GM21423 (cell line): Measurements from ENCODE around the gene PIGN.

Experiments
- ATAC-seq: cut with Tn5 transposase; IDR thresholded peaks from one replicate; pipeline ENCODE4 v1.9.1; 2021; ENCODE audit warnings: mild to moderate bottlenecking, moderate library complexity; ENCODE audit not compliant: unreplicated experiment

PIGN gene

DNA sequence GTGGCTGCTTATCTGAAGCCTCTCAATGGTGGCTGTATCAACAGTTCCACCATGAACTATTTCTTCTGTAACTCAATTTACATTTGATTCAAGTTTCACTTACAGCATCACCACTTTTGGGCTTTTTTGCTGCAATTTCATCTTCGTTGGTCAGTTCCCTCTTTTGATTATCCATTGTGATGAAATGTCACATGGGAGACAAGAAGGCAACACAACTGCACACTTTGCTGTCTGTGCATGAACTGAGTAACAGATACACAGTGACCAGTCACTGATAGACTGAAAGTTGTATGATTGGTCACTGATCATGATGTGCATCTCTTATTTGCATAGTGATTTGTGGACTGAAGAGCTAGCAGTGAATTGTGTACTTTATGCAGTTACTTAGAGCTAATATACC is 163.3 kb downstream of the PIGN start:
- ATAC-seq, result no peak

DNA sequence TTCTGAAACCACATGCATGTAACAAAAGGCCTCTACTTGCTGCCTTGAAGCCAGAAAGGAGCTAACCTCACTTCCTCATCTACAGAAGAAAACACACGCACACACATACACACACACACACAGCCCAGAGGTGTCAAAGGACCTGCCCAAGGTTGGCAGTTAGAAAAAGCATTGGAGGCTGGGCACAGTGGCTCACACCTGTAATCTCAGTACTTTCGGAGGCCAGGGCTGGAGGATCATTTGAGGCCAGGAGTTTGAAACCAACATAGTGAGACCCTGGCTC is 168.2 kb downstream of the PIGN start:
- ATAC-seq, result no peak

DNA sequence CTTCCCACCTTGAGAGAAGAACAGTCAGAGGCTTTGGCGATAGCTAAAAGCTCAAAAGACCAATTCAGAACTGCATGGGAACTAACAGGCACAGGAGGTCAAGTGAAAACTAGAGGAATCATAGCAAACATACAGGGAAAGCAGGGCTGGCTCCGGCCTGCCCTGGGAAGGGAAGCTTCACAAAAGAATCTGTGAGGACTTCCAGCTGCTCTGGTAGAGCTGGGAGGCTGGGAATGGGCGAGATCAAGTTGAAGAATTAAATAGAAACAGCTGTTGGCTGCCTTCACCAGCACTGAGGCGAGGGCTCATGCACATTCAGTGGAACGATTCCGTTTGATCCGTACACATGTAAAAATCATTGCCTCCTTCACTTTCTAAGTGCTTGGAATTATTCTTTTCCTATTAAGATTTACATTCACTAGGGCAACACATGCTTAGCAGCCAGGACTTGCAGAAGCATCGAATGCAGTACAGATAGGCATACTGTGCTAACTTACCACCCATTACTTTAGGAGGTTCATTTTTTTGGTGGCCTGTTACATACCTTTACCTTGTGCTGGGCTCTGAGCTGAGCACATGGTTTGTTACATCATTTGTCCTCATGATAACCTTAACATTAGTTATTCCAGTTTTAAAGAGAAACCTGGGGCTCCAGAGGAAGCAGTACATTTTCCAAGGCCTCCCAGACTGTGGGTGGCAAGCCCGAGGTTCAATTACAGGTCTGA is 168.7 kb downstream of the PIGN start:
- no peak for ATAC-seq

DNA sequence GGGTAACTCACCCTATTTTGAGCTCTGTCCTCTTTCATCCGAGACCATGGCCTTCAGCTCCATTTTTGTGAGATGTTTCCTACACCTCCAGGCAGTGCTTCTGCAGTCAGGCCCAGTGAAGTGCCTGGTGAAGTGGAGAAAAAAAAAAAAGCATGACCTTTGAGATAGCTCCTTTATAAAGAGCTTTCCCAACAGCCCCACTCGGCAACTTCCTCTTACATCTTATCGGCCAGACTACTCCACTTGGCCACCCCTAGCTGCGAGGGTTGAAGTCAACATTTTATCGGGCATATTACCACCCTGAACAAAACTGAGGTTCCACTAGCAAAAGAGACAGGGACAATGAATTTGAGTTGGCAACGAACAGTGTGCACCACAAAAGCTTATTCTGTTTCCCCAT is 169.2 kb downstream of the PIGN start:
- ATAC-seq, result no peak

DNA sequence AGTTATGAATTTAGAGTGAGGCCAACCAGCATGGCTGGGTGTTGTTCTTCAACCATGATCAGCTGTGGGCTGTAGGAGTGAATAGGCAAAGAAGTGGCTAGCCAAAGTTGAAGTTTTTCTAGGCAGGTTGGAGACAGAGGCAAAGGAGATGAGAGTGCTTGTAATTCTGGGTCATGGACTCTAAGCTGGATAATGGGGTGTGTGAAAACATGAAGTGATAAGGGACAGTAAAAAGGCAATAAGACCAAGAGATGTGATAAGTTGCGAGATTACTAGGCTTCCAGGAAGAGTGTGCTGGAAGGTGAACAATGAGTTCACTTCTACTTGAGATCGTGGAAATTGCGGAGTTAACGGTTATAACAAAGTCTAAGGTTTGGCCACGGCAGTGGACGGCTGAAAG is 175.4 kb downstream of the PIGN start:
- ATAC-seq, result no peak

DNA sequence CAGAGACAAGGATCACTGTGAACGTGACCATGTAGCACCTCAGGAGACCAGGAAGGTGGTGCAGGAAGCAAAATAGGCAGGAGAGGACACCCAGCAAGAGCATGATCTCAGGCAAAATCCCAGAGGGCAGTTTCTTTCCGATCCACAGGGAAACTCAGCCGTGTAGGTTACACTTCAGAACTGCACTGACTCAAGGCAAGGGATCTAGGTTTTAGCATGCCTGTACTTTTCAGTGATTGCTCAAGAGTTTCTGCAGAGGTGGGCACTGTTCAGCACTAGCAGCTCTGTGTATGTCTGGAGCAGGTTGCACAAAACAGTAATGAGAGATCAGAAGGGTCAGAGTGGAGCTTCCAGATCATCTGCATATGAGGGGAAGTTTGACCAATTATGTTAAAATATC is 177.3 kb downstream of the PIGN start:
- no peak for ATAC-seq

DNA sequence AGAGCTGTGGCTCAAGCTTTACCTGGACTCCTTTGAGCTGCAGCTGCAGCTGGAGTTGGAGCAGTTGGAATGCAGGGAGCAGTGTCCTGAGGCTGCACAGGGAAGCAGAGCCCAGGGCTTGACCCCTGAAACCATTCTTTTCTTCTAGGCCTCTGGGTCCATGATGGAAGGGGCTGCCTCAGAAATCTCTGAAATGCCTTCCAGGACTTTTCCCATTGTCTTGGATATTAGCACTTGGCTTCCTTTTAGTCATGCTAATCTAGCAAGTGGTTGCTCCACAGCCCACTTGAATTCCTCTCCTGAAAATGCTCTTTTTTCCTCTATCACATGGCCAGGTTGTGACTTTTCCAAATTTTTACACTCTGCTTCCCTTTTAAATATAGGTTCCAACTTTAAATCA is 185.5 kb downstream of the PIGN start:
- ATAC-seq, result no peak

DNA sequence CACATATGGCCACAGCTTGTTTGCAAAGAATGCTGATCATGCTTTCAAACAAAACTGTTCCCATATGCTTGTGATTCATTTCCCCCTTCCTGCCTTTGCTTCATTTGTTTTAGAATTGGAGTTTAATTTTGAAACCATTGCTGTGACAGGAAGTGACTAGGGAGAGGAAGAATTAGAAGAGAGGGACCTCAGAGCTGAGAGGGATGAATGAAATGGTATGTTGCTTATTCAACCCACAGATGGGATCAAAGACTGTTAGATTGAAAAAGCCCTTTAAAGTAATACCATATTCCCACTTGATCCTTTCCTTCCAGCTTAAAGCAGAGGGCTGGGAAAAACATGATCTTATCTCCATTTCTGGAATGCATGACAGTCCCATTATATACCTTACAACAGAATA is 187.9 kb downstream of the PIGN start:
- no peak for ATAC-seq

DNA sequence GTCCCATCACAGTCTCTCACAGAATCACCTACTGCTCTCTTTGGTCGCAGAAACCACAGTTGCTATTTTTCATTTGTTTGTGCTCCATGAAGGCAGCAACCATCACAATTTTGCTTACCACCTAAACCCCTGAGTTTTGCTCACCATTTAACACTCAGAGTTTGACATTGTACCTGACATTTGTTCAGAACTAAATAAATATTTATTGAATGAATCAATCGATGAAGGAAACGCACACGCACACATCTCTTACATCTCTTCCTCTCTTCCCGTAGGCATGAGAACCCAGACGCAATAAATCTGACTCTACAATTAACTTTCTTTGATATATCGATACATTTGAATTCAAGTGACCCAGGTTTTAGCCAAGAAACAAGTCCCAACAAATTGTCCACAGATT is 188.5 kb downstream of the PIGN start:
- ATAC-seq, result no peak

DNA sequence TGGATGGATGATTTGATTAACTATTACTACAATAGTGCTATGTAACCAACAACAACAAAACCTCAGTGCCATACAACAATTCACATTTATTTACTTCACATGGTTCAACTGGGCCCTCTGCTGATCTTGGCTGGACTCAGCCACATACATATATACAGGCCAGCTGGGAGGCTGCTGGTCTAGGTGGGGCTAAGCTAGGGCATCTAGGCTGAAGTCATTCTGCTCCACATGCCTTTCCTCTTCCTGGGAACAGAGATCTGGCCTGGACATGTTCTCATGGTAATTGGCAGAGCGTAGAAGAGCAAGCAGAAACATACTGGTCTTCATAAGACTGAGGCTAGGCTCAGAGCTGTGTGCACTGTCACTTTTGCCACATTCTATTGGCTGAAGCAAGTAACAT is 191.2 kb downstream of the PIGN start:
- no peak for ATAC-seq

DNA sequence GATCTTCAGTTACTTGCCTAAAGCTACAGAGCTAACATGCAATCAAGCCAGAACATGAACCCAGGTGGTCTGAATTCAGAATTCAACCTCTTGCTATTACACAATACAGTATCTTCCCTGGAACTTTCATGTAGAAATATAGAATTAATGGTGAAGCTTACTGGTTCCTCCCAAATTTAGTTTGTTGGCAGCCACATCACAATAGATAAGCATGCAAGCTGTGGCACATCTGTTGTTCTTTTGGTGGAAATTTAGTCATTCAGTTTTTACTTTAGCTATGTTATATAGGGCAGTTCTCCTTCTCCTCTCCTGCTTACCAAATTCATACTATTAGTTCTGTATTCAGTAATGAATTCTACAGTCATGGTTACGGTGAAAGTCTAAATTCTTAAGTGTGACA is 193.0 kb downstream of the PIGN start:
- no peak for ATAC-seq

DNA sequence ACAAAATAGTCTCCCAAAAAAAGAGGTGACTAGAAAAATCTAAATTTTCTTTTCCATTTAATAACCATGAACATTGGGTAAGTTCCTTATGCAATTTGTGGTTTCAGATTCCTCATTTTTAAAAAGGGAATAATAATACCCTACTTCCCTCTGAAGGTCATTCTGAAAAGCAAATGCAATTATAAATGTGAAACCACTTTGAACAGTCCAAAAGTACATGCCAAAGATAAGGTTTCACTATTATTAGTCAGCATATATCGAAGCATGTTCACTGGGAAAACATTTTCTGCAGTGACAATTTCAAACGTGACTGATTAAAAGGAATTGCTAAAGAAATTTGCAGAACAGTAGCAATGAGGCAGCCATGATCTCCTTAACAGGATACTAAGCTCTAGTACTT is 193.9 kb downstream of the PIGN start:
- no peak for ATAC-seq

DNA sequence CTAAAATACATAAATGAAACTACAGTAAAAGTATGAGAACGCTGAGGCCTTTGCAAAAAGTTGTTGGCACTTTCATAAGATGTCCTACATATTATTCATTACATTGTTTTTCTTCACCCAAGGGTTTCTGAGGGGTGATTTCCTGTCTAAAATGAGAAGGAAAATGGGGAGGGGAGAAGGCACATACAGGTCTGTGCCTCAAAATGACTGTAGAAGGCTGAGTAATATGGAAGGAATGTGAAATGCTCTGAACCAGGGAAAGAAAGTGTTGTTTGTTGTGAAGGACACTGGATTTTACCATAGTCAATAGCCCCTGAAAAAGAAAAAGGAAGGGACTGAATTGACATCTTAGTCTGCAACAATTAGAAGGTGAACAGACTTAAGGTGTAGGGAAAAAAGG is 194.6 kb downstream of the PIGN start:
- no peak for ATAC-seq

DNA sequence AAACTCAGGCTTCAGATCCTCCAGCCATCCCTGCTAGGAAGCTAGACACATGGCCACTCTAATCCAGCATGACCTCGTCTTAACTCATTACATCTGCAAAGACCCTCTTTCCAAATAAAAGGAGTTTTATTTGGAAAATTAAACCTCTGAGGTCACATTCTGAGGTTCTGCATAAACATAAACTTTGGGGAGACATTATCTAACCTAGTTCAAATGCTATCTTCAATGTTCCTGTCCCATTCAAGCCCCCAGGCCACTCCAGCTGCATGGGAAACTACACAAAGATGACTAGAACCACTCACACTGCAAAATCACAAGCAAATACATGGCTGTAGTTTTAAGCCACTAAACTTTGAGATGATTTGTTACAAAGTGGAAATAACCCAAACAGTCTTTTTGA is 195.0 kb downstream of the PIGN start:
- no peak for ATAC-seq

DNA sequence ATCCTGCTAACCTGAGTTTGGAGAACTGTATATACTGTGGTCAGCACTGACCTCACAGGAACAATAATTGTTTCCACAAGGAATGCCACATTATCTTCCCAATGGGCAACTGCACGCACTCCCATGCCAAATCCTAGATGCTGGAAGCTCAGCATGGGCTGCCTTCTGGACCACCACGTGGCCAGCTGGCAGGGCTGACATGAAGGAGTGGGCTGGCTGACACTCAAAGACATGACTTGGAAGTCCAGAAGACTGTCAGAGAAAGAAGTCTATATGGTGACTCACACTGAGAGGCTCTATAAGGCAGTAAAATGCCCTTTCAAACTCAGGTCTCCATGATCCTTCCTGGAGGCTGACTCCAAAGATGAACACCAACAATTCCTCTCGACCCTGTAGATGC is 195.7 kb downstream of the PIGN start:
- no peak for ATAC-seq
